NCI-H345 (cell line): Measurements from ENCODE around the gene CTTNBP2.
A peak's percentile ranks its signal among the peaks of the same experiment; 100 is the strongest.

Experiments used
- DNase-seq: peaks from one replicate; lab custom pipeline; 2025; lab: John Stamatoyannopoulos, UW

CTTNBP2 gene

DNA sequence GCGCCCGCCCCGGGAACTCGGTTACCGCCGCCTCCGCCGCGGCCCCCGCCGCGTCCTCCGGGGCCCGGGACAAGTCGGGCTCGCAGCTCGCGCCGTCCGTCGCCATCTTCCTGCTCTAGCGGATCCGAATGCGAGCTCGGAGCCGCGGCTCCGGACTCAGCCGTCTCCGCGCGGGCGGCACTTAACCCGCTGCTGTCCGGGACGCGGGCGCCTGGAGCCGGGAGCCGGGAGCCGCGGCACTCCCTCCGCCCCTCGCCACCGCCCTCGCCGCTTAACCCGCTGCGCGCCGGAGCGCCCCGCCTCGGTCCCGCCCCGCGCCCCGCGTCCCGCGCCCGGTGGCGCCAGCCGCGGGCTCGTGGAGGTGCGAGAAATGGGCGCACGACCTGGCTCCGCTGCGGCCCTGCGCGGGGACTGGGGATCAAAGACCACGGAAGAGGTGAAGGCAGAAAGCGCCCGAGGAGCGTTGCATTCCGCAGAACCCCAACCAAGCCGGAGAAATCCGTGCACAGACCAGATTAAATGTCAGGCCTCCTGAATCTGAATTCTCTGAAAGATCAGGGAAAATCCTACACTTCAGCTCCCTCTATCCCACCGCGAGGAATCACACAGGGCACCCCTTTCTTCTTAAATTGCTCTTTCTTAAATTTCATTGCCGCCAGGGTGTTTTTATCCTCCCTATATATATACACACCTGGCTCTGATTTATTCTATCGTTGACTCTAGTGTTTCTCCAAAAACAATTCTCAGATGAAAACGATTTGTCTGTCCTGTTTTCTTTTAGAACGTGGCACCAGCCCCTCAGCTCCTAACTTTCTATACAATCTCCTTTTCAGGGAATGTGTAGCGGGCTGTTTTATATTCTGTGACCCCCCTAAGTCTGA lies at the start of gene CTTNBP2:
Gene CTTNBP2 (minus strand): TSS at position 132 of the 881 bp plus-strand sequence. CDS start 26 bp downstream, at position 106.
- DNase-seq: peak; percentile 52

GRCh38 chr7:117916309-117916708 lies 43.1 kb upstream of the CTTNBP2 start:
- DNase-seq: no peak

DNA sequence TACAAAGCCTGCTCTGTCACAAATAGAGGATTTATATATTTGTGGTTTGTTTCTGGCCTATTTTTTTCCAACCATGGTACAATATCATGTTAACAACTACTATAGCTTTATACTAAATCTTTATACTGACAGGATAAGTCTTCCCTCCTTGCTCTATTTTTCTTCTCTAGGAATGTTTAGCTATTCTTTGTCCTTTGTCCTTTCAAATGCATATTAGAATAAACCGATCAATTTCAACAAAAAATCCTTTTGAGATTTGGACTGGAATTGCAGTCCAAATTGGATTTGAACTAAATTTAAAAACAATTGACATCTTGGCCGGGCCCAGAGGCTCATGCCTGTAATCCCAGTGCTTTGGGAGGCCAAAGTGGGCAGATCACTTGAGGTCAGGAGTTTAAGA lies 39.2 kb upstream of the CTTNBP2 start:
- no peak for DNase-seq

GRCh38 chr7:117908031-117908795 lies 35.0 kb upstream of the CTTNBP2 start:
- DNase-seq: no peak

- DNase-seq: no peak
These were observed 33.9 kb upstream of the CTTNBP2 start for GRCh38 chr7:117907049-117907640.

DNA sequence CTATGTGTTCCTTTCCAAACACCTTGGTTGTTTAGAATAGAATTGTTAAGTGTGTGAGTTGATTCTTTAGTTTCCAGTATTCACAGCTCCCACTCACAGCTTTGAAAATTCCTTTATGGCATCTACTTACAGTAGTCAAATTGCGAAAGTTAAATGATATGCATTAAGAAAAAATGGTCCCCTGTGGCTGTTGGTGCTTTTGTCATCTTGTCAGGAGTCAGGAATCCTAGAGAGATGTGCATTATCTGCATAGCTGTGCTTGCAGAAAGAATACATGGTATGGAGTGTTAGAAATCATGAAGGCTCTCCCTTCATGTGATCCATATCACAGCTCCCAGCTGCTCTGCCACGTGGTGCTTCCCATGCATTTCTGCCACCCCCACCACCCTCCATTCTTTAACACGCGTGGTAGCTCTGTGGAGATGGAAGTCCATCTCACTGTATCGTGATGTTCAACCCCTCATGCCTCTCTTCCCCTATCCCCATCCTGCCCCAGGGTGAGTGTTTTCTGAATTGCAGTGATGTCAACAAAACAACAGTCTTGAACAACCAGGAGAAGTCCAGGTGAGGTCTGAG lies 29.2 kb upstream of the CTTNBP2 start:
- DNase-seq: no peak

GRCh38 chr7:117901089-117901797 lies 28.0 kb upstream of the CTTNBP2 start:
- DNase-seq: peak; percentile 55

- peak; percentile 48 for DNase-seq
These were observed 23.1 kb upstream of the CTTNBP2 start for GRCh38 chr7:117896339-117896738.

- DNase-seq: peak; percentile 21
These were observed 22.0 kb upstream of the CTTNBP2 start for GRCh38 chr7:117895276-117895675.

GRCh38 chr7:117894037-117894436 lies 20.8 kb upstream of the CTTNBP2 start:
- DNase-seq: no peak

DNA sequence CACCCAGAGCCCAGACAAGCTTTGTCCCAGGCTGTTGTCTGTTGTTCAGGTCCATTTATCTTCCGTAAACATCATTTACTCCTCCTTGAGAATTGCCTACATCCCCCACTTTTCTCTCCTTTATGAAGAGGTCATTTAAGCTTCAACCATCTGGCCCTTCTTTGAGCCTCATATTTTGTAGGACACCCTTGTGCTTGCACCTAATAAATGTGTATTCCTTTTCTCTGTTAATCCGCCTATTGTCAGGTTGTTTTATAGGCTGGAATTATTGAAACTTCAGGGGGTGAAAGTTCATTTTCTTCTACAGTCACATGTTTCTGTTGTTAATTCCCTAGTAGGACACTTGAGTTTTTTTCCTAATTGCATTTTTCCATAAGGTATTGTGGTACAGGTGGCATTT lies 19.6 kb upstream of the CTTNBP2 start:
- DNase-seq: peak; percentile 27

- DNase-seq: no peak
These were observed 16.4 kb upstream of the CTTNBP2 start for GRCh38 chr7:117889611-117890010.

DNA sequence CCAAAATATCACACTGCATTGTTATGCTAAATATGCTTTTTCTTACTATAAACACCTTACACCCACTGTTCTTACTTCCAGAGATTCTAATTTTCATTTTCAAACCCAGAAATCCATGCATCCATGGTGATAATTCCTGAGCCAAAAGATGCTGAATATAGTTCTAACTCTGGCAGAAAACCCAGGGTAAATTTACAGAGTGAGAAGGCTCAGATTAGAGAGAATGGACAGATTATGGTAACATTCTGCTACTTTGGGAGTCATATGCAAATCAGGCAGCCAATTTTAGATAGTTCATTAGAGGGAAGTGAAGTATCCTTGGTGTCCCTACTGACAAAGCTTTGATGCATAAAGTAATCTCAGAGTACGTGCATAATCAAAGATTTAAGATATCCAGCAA lies 15.4 kb upstream of the CTTNBP2 start:
- DNase-seq: no peak

GRCh38 chr7:117882594-117882993 lies 9.4 kb upstream of the CTTNBP2 start:
- no peak for DNase-seq

- DNase-seq: no peak
These were observed 3.5 kb upstream of the CTTNBP2 start for GRCh38 chr7:117876761-117877160.

DNA sequence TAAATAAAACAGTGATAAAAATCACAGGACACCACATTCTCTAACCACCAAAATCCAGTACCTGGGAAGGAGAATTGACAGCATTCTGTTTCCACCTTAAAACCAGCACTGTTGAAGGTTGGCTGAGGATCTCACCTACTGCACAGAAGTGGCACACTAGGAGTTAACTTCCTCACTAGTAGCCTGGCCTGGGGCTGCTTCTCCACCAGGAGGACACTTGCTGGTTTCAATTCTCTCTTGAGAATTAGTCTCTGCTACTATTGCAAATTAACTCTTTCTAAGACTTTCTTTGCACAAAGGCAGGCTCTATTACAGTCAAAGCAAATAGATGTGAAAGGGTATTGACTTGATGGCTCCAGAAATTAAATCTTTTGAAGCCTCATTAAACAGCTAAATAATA lies 2.3 kb upstream of the CTTNBP2 start:
- peak; percentile 28 for DNase-seq

DNA sequence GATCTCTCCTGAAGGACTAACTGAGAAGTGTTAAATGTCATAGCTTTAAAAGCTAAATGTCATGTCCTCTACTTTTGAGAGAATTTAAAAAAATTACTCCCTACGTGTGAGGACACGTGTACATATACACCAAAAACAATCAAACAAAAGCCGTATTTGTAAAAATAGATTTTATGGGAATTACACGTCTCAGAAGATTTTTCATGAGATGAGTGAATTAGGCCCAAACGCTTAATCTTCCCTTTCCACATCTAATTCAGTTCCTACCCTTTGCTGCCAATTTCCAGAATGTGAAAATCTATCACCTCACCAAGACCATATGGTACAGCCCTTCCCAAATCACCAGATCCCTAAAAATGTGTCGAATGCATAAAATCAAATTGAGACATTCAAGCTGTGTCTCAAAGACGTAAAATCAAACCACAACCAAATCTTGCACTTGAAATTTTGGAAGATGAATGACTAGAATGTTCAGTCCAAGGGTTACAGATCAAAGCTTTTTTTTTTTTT lies 1.0 kb upstream of the CTTNBP2 start:
- DNase-seq: no peak

- peak; percentile 37 for DNase-seq
These were observed 506 bp downstream of the CTTNBP2 start for GRCh38 chr7:117872561-117873309.

- peak; percentile 57 for DNase-seq
These were observed 1.3 kb downstream of the CTTNBP2 start for GRCh38 chr7:117871778-117872538.

DNA sequence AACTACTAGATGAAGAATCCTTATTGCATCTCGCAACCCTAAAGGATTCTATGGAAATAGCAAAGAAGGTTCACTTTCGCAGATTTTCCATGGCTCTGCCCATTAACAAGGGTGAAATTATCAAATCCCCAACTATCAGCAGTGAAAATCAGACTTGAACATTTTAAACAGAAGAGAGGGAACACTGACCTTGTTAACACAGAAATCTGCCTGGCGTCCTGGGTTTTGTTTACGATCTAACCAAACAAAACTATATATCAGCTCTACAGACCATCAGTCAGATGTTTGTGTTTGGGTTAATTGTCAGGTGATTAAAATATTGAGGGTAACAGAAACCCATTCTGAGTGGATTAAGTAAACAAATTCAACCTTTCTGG lies 1.9 kb downstream of the CTTNBP2 start:
- DNase-seq: no peak
